ENCODE measurements around the gene DTNBP1.

DTNBP1 gene

DNA sequence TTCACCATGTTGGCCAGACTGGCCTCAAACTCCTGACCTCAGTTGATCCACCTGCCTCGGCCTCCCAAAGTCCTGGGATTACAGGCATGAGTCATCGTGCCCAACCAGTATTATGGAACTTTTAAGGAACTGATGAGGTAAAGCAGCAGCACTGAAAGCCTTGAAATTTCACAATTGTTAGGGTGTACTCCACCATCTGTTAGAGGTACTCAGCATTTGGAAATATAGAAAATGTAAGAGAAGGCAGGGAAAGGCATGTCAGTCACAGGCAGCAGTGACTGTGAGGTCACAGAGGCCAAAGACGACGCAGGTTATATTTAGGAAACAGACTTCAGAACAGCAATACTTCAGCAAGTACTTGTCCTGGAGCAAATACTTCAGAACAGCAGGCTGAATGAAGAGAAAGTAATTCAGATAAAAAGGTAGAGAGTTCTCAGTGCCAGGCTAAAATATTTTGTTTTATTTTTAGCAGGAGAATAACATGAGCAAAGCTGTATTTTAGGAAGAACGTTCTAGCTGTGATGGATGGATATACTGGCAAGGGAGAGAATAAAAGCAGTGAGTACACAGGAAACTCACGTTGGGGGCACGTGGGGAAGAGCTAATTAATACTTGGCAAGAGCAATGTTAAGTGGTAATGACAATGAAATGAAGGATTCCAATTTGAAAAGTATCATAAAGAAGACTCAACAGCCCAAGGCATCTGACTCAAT lies 67.2 kb downstream of the DTNBP1 start:
- in situ Hi-C loops (cut with MboI; ENCODE audit: low sequenced_read_pairs): no loop called here

GRCh38 chr6:15594512-15595259 lies 68.1 kb downstream of the DTNBP1 start:
- in situ Hi-C loops (cut with MboI; ENCODE audit: low sequenced_read_pairs): no loop called here

DNA sequence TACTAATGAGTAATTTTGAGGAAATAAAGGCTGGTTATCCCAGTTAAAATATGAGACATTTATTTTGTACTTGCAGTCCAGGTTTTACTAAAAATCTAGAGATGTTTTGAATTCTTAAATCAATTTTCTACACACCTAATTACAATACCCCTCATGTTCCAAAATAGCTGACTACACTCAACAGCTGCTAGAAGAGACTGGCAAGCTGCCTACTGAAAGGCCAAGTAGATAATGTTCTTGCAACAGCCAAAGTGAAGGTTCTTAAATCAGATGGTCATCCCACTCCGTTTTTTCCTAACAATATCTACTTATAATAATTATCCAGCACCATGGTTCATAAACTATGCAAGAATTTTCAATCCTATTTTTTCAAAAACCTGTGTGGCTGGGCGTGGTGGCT lies 69.0 kb downstream of the DTNBP1 start:
- in situ Hi-C loops (cut with MboI; ENCODE audit: low sequenced_read_pairs): no loop called here

DNA sequence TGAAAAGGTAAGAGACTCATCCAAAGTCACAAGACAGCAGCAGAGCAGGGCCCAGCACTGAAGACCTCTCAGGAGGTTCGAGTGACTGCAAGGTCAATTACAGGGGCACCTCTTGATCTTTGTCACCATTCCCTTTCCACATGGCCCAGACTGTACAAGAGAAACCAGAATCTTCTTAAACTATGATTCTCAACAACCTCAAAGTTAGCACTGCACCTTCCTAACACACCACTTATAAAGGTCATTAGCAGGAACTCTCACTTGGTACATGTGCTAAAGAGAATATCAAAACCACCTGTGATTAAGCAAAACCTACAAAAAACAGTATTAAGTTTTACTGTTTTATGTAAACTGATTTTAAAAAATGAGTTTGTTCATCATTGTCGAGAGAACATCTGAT lies 70.2 kb downstream of the DTNBP1 start:
- in situ Hi-C loops (cut with MboI; ENCODE audit: low sequenced_read_pairs): no loop called here

DNA sequence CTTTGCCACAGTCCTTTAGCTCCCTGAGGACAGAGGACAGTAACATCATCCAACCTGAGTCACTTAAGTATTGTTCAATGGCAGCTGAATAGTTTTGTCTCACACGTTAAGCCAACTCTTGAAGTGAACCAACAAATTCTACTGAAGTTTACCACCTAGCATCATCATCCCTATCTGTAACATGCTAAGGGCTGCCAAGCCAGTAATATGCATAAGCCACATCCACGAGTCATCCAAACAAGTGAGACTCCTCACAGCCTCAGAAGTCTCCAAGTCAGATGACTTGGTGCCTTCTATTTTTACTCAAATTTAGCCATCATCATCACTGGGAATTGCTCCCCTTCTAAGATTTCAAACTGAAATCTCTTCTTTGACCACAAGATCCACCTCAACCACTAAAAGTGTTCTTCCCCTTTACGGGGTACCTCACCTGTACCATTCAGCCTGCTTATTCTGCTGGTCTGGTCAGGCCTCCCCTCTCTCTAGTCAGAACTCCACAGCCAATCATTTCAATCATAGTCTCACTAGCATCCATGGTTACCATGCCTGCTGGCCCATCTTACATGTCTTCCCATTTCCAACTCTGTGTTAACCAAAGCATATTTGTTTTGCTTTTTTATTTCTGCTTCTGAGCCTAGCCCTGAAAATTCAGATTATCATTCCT lies 73.7 kb downstream of the DTNBP1 start:
- in situ Hi-C loops (cut with MboI; ENCODE audit: low sequenced_read_pairs): no loop called here

GRCh38 chr6:15586503-15586902 lies 76.3 kb downstream of the DTNBP1 start:
- in situ Hi-C loops (cut with MboI; ENCODE audit: low sequenced_read_pairs): no loop called here

DNA sequence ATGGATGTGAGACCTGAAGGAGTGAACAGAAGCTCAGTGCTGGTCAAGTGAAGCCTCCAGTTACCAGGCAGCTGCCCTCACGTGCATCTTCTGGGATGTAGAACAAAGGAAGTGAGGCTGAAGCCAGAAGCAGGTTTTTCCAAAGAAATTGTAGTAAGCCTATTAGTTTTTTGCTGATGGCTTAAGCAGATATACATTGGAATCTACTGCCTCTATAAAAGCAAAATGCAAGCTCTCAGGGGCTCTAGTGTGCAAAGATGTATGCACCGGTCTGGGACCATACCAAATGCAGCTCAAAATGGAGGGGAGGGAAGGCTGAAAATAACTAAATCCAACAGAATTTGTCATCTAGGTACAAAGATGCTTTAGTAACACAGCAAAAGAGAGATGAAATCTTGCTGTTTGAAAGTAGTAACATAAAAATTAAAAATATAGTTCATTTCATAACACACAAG lies 77.0 kb downstream of the DTNBP1 start:
- in situ Hi-C loops (cut with MboI; ENCODE audit: low sequenced_read_pairs): no loop called here

DNA sequence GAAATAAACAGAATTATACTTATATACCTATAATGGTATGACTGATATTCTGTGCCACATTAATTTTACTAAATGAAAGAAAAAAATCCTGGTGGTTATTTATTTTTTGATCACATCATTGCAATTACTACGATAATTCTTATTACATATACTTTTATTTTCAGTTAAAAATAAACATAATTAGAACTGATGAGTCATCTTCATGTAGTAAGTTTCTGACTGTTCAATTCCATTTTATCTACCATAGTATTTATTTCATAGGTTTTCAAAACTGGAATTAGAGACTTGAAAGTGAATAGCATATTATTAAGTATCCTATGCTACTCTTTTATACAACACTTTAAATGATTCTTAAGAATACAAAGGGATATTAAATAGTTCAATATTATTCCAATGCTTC lies 80.3 kb downstream of the DTNBP1 start:
- in situ Hi-C loops (cut with MboI; ENCODE audit: low sequenced_read_pairs): no loop called here

DNA sequence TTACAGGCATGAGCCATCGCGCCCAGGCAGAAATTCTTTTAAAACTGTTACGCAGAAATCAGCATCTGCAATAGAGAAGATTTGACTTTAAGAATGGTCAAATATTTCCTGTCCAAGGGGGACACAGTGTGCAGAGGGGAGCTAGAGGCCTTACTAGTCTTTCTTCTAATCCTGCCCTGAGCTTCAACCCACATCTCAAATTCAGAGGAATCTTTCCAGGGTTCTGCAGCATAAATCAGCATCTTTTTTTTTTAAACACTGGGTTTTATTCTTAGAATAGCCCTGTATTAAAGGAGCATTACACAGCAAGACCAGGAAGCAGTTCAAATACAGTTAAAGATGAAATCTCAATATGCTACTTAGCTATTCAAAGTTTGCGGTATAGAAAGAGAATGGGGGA lies 81.1 kb downstream of the DTNBP1 start:
- in situ Hi-C loops (cut with MboI; ENCODE audit: low sequenced_read_pairs): no loop called here

DNA sequence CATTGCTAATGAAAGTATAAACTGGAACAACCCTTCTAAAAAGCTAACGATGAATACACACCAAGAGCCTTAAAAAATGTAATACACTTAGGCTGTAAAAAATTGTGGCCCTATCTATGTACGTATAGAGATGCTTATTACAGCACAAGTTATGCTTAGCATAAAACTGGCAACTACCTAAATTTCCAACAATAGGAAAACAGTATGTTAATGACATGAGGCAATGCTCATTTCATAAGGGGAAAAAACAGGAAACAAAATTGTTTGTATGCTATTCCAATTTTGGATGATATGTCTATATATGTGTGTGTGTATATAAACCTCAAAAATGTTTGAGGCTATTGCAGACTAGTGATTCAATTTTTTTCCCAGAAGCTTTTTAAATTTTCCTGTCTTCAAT lies 82.5 kb downstream of the DTNBP1 start:
- in situ Hi-C loops (cut with MboI; ENCODE audit: low sequenced_read_pairs): no loop called here

DNA sequence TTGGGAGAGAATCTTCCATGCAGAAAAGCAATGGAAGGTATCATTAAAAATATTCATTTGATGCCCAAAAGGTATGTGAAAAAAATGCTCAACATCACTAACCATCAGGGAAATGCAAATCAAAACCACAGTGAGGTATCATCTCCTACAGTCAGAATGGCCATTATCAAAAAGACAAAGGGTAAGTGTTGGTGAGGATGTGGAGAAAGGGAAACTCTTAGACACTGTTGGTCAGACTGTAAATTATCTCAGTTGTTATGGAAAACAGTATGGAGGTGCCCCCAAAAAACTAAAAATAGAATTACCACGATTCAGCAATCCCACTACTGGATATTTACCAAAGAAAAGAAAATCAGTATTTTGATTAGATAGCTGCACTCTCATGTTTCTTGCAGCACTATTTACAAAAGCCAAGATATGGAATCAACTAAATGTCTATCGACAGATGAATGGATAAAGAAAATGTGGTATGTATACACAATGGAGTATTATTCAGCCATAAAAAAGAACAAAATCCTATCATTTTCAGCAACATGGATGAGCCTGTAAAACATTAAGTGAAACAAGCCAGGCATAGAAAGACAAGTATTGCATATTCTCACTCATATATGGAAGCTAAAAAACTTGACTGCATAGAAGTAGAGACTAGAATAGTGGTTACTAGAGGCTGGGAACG lies 84.0 kb downstream of the DTNBP1 start:
- in situ Hi-C loops (cut with MboI; ENCODE audit: low sequenced_read_pairs): no loop called here

DNA sequence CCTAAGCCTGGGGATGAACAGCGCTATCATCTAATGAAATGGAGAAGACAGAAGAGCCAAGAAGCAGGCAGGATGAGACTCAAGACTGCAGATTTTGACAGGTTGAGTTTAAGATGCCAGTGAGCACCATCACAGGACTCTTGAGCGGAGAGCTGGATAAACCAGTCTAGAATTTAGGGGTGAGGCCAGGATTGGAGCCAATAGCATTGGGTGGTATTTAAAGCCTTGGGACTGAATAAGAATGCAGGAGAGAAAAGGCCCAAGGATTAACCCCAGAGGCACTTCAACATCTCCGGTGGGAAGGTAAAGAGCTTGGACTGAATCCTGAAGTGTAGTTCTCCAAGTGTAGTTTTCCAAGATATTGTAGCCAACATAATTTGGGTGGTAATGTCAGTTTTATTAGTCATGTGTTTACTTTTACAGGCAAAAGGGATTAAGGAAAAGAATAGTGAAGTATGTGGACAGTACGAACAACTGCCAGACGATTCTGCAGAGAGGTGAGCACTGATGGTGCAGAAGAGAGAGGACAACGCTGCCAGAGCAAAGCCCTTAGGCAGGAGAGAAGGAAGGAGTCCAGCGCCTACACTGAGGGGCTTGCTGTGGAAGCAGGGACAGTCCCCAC lies 85.2 kb downstream of the DTNBP1 start:
- in situ Hi-C loops (cut with MboI; ENCODE audit: low sequenced_read_pairs): no loop called here

GRCh38 chr6:15577106-15577505 lies 85.7 kb downstream of the DTNBP1 start:
- in situ Hi-C loops (cut with MboI; ENCODE audit: low sequenced_read_pairs): no loop called here

DNA sequence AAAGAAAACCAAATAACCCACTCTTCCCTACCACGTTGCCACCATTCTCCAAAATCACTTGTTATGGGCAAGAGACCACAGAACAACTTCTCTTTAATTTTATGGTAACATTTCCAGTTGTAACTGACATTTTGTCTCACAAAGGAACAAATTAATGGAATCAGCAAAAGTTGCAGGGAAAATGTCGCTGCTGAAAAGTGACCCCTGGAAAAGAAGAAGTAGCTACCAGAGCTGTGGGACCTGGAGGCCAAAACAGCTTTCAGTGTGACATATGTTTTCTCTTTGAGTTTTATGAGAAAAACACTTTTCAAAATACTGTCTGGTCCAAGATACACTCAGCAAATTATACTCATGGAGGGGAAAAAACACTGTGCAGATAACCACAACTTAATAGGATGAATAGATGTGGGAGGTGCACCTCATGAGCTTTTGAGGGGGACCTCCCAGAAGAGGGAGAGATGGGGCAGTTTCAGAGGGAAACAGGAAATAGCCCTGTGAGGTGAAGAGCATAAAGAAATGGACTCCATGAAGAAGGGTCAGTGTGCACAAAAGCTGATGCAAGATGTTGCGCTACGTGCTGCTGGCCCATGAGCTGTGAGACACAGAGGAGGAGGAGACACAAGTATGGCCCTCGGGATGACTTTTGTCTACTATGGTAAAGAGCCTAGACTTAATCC lies 87.3 kb downstream of the DTNBP1 start:
- in situ Hi-C loops (cut with MboI; ENCODE audit: low sequenced_read_pairs): no loop called here

DNA sequence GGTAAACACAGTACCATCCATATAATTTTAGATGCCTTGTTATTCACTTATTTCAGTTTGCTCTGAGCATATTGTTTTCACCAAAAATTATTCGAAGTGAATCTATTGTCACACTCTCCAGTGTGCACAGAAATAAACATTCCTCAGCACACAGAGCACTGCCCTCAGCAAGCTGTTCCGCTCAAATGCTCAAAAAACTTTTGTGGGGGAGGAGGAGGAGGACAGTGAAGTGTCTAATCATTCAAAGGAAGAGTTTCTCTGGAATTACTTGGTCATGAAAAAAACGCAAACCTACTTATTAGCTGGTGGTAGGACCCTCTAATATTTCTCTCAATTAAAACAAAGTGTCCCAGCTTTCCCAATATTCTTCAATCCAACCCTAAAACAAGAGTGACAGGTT lies 88.3 kb downstream of the DTNBP1 start:
- in situ Hi-C loops (cut with MboI; ENCODE audit: low sequenced_read_pairs): no loop called here

DNA sequence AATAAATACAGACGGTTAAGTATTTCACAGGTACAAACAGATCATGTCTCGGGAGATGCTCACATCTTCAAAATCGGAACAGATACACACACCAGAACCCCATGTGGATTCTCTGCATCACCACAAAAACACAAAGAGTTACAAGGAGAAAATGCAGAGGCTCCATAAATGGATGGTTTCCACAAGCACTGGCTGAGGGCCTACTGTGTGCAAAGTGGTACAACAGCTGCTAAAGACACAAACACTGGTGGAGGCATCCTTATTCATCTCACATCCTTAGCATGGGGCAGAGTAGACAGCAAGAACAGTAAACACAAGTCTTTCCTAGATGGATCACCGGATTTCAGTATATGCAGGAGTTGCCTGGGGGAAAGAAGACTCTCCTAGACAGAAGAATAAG lies 88.8 kb downstream of the DTNBP1 start:
- in situ Hi-C loops (cut with MboI; ENCODE audit: low sequenced_read_pairs): no loop called here

DNA sequence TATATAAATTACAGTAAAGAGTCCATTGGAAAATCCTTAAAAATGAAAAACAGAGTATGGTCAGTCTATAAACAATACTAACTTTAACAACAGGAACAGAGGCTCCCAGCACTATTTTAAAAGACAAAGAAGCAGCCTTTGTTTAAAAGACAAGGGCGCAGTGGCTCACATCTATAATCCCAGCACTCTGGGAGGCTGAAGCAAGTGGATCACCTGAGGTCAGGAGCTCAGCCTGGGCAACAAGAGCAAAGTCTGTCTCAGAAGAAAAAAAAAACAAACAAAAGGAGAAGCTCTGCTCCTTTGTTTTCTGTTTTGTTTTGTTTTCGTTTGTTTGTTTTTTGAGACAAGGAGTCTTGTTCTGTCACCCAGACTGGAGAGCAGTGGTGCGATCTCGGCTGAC lies 89.4 kb downstream of the DTNBP1 start:
- in situ Hi-C loops (cut with MboI; ENCODE audit: low sequenced_read_pairs): no loop called here

- in situ Hi-C loops (cut with MboI; ENCODE audit: low sequenced_read_pairs): no loop called here
Measured at GRCh38 chr6:15572296-15573016, 90.4 kb downstream of the DTNBP1 start.

DNA sequence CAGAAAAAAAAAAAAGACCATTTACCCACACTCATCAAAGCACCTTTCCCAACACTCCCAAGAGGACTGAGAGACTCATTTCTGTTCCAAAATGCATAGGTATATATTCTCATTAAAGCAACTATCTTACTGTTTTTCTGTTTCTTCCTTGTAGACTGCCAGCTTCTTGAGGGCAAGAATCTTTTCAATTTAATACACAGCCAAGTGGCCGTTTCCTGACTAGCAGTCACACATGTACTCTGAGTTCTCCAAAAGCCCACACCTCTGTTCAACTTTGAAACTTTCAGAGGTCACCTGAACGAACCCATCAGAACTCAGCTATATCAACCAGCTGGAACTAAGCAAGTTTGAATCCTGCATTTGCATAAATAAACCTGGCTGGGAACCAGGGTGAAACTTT lies 92.7 kb downstream of the DTNBP1 start:
- in situ Hi-C loops (cut with MboI; ENCODE audit: low sequenced_read_pairs): no loop called here

All from HL-60/S4 treated with phorbol 12-myristate 13-acetate at 8.2 ng/mL for 4 days and 3 days (cell line).